Peyer's patch (tissue), 4 donors: ENCODE measurements around the gene BMP2K.

Source experiments
- POLR2A ChIP-seq, 2 donors: fragments of 450-650 bp; IDR thresholded peaks; one replicate each; pipeline ENCODE4 v1.5.1; 2017; ENCODE audit warnings: antibody characterized with exemption in 2 of 2, mild to moderate bottlenecking in 2 of 2, moderate library complexity in 2 of 2
- TF ChIP-seq, protein P1 (sequence below), 6 experiments: fragments of 450-650 bp in 4 of 6; fragments of 200-600 bp in 2 of 6; sonication (generic) in 1 of 6; IDR thresholded peaks; one replicate each; pipeline ENCODE4 v1.5.1; 2017 to 2019; ENCODE audit warnings: antibody characterized with exemption in 6 of 6, mild to moderate bottlenecking in 3 of 6, moderate library complexity in 1 of 6

DNA sequence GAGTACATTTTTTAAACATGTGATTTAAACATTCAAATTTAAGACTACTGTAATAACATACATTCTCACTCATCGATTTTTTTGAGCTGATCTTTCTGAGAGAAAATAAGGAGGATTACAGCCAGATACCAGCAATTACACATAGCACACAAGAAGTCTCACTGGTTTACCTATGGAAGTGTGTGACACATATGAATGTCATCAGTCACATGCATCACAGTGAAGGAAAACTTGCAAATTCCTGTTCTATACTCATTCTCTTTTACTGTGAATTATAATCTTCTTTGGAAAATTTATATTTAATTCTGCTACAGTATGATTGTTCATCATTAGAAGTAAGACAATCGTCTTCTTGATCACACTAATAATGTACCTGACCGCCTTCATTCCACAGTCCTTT lies 21.3 kb upstream of the BMP2K start:
- TF ChIP-seq, protein P1, sequence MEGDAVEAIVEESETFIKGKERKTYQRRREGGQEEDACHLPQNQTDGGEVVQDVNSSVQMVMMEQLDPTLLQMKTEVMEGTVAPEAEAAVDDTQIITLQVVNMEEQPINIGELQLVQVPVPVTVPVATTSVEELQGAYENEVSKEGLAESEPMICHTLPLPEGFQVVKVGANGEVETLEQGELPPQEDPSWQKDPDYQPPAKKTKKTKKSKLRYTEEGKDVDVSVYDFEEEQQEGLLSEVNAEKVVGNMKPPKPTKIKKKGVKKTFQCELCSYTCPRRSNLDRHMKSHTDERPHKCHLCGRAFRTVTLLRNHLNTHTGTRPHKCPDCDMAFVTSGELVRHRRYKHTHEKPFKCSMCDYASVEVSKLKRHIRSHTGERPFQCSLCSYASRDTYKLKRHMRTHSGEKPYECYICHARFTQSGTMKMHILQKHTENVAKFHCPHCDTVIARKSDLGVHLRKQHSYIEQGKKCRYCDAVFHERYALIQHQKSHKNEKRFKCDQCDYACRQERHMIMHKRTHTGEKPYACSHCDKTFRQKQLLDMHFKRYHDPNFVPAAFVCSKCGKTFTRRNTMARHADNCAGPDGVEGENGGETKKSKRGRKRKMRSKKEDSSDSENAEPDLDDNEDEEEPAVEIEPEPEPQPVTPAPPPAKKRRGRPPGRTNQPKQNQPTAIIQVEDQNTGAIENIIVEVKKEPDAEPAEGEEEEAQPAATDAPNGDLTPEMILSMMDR (IDR thresholded peaks at IDR 0.05) = no peak
- no peak for TF ChIP-seq POLR2A (IDR thresholded peaks at IDR 0.05)
